Measurements from ENCODE around the gene CHIT1. TPM values are rescaled to one million over a fixed set of nuclear protein-coding genes. Genes with fewer than 3 reads are reported as not detected.

The CHIT1 gene
- total RNA-seq, 2 experiments from 2014 or later: 0.56 to 0.74 TPM

- ATAC-seq: no peak
- intact Hi-C loops (cut with micrococcal nuclease): no loop called here
- Mint-ChIP-seq H3K27ac (no peak overlapping the region), H3K27me3 (no peaks in the 10 kb centered on the region), H3K4me3 (no peak overlapping the region), H3K9me3 (no peaks in the 10 kb centered on the region), H3K4me1 (ENCODE audit: low read depth) (no peaks in the 10 kb centered on the region), H3K36me3 (ENCODE audit: low read depth) (no peaks in the 10 kb centered on the region)
- ChIA-PET CTCF (interaction anchor here (1.0 kb wide), 1 partner anchor 171 kb away, joined by 6 read pairs; no protein-coding TSS in a partner anchor), POLR2A (no interaction called here)
- no peak for TF ChIP-seq CTCF (IDR thresholded peaks at IDR 0.05)
- no peak for DNase-seq
Measured at GRCh38 chr1:203210350-203210749, 19.1 kb downstream of the CHIT1 start.

- Mint-ChIP-seq H3K4me3 (no peak overlapping the region), H3K27me3 (no peaks in the 10 kb centered on the region), H3K36me3 (ENCODE audit: low read depth) (no peaks in the 10 kb centered on the region), H3K4me1 (ENCODE audit: low read depth) (no peaks in the 10 kb centered on the region), H3K27ac (no peak overlapping the region), H3K9me3 (no peaks in the 10 kb centered on the region)
- TF ChIP-seq CTCF (IDR thresholded peaks at IDR 0.05): no peak
- DNase-seq (no peak), ATAC-seq (no peak)
- ChIA-PET POLR2A (no interaction called here), CTCF (interaction anchor here (0.8 to 3.0 kb wide), 3 partner anchors 36 to 168 kb away, joined by 3 to 12 read pairs (median 7); no protein-coding TSS in a partner anchor)
- intact Hi-C loops (cut with micrococcal nuclease): no loop called here
Measured at GRCh38 chr1:203208181-203208580, 21.3 kb downstream of the CHIT1 start.

GRCh38 chr1:203207751-203208150 is 21.7 kb downstream of the CHIT1 start:
- Mint-ChIP-seq H3K4me3 (no peak overlapping the region), H3K27ac (no peak overlapping the region), H3K4me1 (ENCODE audit: low read depth) (no peaks in the 10 kb centered on the region), H3K9me3 (no peaks in the 10 kb centered on the region), H3K36me3 (ENCODE audit: low read depth) (no peaks in the 10 kb centered on the region), H3K27me3 (no peaks in the 10 kb centered on the region)
- POLR2A ChIA-PET: no interaction called here
- CTCF ChIA-PET: interaction anchor here (0.8 to 3.1 kb wide), 5 partner anchors 8 to 168 kb away, joined by 3 to 15 read pairs (median 7); no protein-coding TSS in a partner anchor
- no peak for TF ChIP-seq CTCF (IDR thresholded peaks at IDR 0.05)
- ATAC-seq: no peak
- intact Hi-C loops (cut with micrococcal nuclease): no loop called here
- no peak for DNase-seq

- ChIA-PET CTCF (interaction anchor here (1.1 to 3.1 kb wide), 4 partner anchors 10 to 167 kb away, joined by 3 to 15 read pairs (median 6); no protein-coding TSS in a partner anchor), POLR2A (no interaction called here)
- no peaks in the 10 kb centered on the region for H3K9me3 Mint-ChIP-seq
Measured at GRCh38 chr1:203206129-203206687, 23.3 kb downstream of the CHIT1 start.

More at GRCh38 chr1:203206129-203206687, 23.3 kb downstream of the CHIT1 start:
- ATAC-seq (no peak), DNase-seq (no peak)
- intact Hi-C loops (cut with micrococcal nuclease): no loop called here
- Mint-ChIP-seq H3K4me1 (ENCODE audit: low read depth) (no peaks in the 10 kb centered on the region), H3K27ac (no peak overlapping the region), H3K4me3 (no peak overlapping the region), H3K36me3 (ENCODE audit: low read depth) (no peaks in the 10 kb centered on the region), H3K27me3 (no peaks in the 10 kb centered on the region)
- TF ChIP-seq CTCF (IDR thresholded peaks at IDR 0.05): no peak

Data from activated CD8-positive, alpha-beta T cell treated with anti-CD3 and anti-CD28 coated beads for 36 hours (primary cell).